Upper lobe of left lung (tissue), 4 donors: Measurements from ENCODE around the gene ACCSL.

Source experiments
- POLR2A ChIP-seq, 4 donors: fragments of 450-650 bp; IDR thresholded peaks; one replicate each; pipeline ENCODE4 v1.5.1; 2016 to 2017; ENCODE audit warnings: antibody characterized with exemption in 4 of 4, mild to moderate bottlenecking in 2 of 4
- POLR2AphosphoS5 ChIP-seq, 2 donors: sonication (generic); formaldehyde crosslinking; IDR thresholded peaks; one replicate each; pipeline ENCODE4 v1.5.1; 2017; ENCODE audit warnings: antibody characterized with exemption in 2 of 2
- TF ChIP-seq, protein P1 (sequence below), 6 experiments: fragments of 450-650 bp in 4 of 6; fragments of 200-600 bp in 2 of 6; sonication (generic) in 2 of 6; IDR thresholded peaks; one replicate each; pipeline ENCODE4 v1.5.1; 2016 to 2019; ENCODE audit warnings: antibody characterized with exemption in 6 of 6

GRCh38 chr11:44037658-44037998 lies 10.2 kb upstream of the ACCSL start:
- TF ChIP-seq POLR2A (IDR thresholded peaks at IDR 0.05) = no peak
- TF ChIP-seq, protein P1, sequence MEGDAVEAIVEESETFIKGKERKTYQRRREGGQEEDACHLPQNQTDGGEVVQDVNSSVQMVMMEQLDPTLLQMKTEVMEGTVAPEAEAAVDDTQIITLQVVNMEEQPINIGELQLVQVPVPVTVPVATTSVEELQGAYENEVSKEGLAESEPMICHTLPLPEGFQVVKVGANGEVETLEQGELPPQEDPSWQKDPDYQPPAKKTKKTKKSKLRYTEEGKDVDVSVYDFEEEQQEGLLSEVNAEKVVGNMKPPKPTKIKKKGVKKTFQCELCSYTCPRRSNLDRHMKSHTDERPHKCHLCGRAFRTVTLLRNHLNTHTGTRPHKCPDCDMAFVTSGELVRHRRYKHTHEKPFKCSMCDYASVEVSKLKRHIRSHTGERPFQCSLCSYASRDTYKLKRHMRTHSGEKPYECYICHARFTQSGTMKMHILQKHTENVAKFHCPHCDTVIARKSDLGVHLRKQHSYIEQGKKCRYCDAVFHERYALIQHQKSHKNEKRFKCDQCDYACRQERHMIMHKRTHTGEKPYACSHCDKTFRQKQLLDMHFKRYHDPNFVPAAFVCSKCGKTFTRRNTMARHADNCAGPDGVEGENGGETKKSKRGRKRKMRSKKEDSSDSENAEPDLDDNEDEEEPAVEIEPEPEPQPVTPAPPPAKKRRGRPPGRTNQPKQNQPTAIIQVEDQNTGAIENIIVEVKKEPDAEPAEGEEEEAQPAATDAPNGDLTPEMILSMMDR (IDR thresholded peaks at IDR 0.05) = no peak
- no peak for TF ChIP-seq POLR2AphosphoS5 (IDR thresholded peaks at IDR 0.05)
